RPMI7951 (cell line): ENCODE results near the gene DYRK1A. TPM values are rescaled to one million over a fixed set of nuclear protein-coding genes. Genes with fewer than 3 reads are reported as not detected.
A peak's percentile ranks its signal among the peaks of the same experiment; 100 is the strongest.

Experiments used
- DNase-seq: peaks from one replicate; pipeline ENCODE4 v3.0.0-alpha.2; 2012; ENCODE audit warnings: low read depth
- total RNA-seq: library from RNA; depleted of rRNA; stranded (reverse); fragments of >200 nt; shearing (Covaris generic); gene quantifications from 2 replicates; pipeline ENCODE4 v1.2.3, GENCODE V29; 2014

DYRK1A gene
- total RNA-seq, 1 experiment from 2014 or later: 30.2 TPM

DNA sequence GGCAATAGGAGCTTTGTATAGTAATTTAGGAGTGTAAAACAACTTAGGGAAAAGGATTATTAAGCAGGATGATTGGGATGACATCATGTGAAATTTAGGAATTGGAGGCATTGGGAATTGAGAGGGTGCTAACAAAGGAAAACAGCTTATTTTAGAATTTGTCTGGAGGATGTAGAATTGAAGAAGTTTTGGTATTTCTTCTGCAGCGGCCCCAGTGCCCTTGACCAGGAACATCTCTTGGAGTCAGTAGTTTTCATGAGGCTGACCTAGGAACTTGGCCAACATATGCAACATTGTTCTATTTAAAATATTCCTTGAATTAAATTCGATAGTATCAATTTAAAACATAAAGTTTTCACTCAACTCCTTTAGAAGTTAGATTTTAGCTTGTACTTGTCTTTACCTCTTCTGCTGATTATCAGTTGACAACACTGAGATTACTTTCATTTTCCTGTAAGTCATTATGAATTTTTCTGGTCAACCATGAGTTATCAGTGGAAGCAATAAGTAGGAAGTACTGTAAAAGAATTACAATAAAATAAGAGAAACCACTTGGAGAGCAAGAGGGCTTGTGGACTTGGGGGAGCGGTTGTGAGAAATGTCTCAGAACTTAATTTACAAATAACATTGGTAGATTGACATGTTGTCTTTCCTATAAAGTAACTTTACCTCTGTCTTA lies 52.8 kb downstream of the DYRK1A start:
- no peak for DNase-seq

DNA sequence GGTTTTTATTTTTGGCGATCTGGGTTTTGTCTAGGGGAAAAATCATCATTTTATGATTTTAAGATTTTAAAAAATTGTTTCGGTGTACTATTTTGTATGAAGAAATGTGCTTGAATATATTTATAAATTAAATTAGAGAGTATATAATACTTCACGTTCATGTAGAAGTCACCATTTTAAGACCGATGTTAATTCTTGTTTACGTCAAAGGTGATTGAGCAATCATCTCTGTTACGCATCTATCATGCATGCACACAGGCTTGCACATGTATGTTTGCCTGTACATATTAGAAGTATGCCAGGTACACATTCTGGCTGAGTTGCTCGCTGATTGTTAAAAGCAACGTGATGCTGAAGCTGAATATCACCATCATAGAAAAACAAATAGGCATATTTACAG lies 54.7 kb downstream of the DYRK1A start:
- no peak for DNase-seq

DNA sequence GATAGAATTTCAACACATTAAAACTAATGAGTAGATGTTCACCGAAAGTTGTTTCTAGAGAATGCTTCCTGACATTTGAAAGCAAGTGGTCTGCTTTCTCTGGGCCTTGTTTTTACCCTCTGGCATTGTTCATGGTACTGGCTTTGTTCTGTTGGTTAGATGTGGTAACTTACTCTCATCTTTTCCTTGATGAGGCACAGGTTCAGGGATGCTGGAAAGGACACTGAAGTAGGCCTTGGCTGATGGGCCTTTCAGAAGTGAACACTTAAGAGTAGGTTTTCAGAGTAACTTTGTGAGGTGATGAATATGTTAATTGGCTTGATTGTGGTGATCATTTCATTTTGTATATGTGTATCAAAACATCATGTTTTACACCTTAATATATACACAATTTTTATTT lies 55.8 kb downstream of the DYRK1A start:
- no peak for DNase-seq

DNA sequence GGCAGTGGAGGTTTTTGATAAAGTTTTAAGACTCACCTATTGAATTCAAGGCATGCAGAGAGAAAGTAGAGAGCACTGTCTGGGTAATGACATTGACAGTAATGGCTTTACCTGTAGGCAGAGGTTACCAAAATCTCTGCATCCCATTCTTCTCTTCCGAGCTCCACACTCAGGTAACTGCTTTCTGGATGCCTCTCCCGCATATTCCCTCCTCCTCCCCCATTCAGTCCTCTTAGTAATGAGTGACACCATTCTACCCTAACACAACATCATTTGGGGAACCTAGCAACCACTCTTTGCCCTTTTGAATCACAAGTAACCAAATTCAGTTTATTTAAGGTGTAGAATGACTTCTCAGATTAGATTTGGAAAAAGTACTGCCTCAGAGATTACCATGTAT lies 56.5 kb downstream of the DYRK1A start:
- no peak for DNase-seq

DNA sequence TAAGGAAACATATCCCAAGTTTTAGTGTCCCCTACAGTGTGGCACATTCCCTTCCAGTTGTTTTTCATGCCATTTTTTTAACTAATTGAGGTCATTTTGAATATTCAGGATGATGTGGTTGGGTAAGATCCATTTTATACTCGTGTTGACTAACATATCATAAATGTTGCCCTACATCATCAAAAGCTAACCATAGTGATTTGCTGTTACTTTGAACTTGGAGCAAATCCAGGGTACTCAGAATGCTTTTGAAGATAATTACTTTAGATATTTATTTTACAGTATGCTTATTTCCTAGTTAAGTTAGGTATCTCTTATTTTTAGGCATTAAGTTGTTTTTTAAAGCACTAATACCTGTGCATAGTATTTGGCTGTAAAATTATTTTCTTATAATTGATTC lies 57.8 kb downstream of the DYRK1A start:
- DNase-seq: no peak

DNA sequence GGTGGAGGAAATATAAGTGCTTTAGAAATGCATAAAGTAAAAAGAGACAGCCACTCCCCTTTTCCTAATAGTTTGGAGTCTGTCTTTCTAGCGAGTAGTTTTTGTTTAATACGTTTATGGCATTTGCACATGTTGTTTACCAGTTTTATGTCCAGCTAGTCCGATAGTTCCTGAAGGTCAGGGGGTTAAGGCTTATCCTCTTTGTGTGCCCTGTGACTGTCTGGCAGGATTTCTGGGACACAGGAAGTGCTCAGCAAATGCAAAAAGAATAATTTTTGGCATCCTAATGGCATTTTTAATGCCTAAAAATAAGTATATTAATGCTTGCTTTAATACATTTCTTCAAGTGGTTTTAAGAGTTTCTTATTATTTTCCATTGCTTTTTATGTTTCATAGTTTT lies 58.4 kb downstream of the DYRK1A start:
- DNase-seq: no peak

DNA sequence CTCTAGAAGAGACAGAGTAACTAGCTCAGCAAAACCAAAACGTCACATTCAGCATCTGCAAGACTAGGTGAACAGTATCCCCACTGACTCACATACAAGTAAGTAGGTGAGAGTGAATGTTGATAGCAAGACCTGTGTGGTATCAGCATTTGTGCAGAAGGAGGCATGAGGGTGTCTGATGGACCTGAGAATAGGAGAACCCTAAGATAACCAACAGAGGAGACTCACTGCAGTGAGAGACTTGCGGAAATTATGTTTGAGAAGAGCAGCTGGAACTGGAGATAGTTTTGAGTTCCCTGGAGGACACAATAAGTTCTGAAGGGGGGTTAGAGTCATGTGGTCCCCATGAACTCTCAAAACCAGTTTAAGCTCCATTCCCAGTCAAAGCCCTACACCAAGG lies 59.1 kb downstream of the DYRK1A start:
- DNase-seq: no peak

DNA sequence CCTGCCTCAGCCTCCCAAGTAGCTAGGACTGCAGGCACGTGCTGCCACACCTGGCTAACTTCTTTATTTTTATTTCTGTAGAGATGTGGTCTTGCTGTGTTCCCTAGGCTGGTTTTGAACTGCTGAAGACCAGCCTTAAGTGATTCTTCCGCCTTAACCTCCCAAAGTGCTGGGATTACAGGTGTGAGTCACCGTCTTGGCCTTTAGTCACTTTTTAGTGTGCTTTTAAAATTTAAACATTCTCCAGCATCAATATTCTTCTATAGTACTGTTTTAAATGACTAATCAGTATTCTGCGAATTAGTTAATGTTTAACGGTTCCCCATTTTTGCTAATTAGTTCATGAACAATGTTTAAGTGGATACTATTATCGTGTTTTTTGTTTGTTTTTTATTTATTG lies 60.6 kb downstream of the DYRK1A start:
- no peak for DNase-seq

DNA sequence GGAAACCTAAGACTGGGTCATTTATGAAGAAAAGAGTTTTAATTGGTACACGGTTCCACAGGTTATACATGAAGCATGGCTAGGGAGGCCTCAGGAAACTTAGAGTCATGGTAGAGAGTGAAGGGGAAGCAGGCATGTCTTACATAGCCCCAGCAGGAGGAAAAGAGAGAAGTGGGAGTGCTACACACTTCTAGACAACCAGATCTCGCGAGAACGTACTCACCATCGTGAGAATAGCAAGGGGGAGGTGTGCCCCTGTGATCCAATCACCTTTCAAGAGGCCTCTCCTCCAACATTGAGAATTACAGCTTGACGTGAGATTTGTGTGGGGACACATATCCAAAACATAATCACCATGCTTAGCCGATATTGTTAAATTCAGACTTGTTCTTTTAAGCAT lies 62.8 kb downstream of the DYRK1A start:
- DNase-seq: no peak

DNA sequence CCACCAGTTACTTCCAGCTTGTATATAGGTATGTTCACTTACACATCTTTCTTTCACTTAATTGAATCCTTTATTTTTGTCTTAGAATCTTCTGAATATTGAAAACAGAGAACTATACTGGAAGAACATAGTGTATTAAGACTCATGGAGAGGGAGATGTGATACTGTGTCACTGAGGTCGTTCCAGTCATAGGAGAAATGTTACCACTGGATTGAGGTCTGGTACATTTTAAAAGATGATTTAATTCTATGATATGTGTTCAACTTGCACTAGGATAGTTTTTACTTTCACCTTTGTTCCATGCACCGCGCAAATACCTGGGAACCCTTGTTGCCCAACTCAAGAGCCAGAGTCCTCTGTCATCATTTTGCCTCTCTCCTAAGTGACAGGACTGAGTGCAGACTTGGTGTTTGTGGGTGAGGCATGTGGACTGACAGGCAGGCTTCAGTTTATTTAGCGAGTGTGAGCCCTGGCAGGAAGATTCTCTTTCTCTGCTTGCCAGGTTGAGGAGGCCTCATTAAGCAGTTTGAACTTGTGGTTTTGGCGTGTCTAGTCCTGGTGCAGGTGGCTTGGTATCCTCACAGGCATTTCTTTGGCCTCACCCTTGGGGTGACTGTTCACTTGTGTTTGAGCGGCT lies 63.7 kb downstream of the DYRK1A start:
- DNase-seq: no peak

DNA sequence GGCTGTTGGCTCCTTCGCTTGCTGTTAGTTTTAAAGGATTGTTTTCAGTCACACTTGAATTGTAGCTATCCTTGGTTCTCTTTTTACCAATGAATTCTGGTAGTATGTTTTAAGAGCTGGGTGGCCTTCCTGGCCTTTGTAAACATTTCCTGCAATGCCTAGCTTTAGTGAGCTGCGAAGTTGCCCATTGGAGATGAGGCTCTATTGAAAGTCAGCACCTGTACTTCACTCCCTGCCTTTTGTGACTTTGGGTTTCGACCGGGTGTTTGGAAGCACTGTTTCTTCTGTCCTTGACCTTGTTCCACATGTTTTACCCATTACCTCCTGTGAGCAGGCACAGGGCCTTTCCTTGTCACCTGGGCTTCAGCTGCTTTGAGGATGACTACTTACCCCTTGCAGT lies 64.7 kb downstream of the DYRK1A start:
- DNase-seq: no peak

DNA sequence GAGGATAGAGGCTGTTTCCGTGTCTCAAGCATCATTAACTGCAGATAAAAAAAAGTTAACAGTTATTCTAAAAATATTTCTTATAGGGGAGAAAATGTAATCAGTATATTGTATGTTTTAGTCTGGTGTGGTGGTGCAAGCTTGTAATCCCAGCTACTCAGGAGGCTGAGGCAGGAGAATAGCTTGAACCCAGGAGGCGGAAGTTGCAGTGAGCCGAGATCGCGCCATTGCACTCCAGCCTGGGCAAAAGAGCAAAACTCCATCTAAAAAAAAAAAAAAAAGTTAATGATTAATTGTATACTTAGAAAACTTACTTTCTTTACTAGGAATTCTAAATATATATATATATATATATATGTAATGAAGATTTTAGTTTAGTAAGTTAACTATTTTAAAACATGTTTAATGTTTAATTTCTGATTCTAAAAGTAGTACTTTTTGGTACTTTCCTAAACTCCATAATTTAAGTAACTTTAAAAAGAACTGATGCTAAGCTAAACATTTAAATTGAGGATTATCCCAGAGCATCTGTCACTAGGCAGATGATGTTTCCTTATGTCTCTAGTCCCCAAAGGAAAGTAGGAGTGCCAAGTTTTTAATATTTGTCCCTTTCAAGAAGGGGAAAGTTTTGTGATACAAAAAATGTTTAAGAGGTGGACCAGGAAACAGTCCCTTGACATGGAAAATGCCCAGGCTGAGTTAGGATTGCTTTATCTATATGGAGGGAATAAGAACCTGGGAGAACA lies 66.3 kb downstream of the DYRK1A start:
- DNase-seq: no peak

DNA sequence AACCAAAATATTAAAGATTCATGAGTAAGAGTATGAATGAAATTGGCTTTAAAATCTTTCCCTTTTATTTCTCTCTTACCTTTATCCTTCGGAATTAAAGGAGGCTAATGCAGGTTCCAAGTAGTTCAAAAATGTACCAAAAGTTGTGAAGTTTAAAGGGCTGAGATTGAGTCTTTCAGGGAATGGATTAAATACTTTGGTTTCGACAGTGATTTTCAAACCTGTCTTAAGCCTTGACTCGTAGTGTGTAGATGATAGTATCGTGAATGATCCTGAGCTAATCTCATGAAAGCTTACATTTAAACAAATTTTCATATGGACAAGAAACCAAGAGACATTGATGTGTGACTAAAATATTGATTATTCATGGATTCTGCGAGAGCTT lies 66.9 kb downstream of the DYRK1A start:
- no peak for DNase-seq

DNA sequence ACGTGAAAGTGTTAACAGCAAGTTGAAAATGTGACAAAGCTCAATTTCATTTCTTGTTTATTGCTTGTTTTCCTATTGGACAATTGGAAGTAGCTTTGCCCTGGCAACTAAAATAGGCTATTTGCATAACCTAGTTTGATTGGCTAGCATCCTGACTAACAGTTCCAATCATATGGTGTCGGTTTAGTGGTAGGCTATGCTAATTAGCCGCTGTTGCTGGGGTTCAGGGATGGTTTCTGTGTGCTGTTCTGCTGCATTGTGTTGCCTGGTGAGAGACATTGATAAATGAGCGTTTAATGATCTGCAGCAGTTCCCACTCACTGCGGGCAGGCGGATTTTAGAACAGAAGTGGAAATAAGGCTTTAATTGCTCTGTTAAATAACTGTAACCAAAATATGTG lies 68.5 kb downstream of the DYRK1A start:
- DNase-seq: peak; percentile 88

DNA sequence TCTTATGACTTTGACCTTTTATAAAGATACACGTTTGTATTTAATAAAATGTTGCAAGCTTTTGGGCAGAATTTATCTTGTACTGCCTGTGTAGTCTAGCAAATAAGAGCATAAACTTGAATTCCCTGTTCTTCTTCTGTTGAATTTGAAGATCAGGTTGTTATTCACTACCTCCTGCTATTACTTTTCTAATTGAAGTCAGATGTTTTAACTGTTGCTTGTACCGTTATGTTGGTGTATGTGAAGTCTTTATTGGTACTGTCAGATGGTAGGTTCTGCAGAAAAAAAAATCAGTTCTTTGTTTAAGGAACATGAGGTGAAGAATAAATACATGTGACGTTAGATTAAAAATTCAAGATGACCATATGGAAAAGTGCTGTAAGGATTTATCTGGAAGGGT lies 69.1 kb downstream of the DYRK1A start:
- no peak for DNase-seq

DNA sequence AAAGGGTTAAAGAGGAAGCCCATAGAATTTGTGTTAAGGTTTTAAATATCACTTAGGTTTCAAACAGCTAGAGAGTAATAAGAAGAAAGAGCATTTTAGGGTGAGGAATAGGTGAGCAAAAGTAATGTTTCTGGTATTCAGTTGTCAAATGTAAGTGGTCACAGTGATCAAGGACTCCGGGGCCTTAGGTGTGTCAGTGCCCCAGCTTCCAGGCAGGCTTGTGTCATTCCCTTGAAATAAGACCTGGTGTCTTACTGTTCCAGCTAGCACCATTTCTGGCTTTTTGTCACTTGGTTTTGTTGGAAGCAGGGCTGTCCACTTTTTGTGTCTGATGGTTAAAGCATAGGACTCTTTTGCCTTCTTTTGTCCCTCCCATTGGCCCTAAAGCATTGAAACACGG lies 69.6 kb downstream of the DYRK1A start:
- DNase-seq: no peak

DNA sequence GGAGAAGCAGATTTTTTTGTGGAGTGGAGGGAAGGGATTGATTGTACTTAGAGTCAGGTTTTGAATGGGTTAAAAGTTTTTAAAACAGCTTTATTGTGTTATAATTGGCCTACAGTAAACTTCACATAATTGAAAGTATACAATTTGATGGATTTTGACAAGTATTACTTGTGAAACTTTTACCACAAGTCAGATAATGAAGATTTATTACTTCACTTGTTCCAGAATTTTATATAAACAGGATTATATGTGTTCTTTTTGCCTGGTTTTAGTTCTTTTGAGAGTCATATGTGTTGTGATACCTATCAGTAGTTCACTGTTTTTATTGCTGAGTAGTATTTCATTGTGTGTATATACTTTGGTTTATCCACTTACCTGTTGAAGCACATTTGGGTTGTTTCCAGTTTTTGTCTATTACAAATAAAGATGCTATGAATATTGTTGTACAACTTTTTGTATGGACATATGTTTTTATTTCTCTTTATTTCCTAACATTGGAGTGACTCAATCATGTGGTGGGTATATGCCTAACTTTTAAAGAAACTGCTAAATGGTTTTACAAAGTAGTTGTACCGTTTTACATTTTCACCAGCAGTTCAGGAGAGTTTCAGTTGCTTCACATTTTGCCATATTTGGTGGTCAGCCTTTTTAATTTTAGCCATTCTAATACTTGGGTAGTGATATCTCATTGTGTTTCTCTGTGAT lies 71.0 kb downstream of the DYRK1A start:
- no peak for DNase-seq

DNA sequence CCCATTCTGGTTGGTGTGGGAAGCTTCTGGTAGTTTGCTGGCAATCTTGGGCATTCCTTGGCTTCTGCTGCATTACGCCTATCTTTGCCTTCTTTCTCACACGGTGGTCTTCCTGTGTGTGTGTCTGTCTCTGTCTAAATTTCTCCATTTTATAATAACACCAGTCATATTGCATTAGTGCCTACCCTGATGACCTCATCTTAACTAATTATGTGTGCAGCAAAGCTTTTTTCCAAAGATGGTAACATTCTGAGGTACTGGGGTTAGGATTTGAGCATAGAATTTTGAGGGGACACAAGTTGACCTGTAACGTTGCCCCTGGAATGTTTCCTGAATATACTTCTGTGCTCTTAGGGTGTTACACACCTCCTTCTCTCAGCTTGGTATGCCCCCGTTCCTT lies 77.1 kb downstream of the DYRK1A start:
- DNase-seq: no peak

DNA sequence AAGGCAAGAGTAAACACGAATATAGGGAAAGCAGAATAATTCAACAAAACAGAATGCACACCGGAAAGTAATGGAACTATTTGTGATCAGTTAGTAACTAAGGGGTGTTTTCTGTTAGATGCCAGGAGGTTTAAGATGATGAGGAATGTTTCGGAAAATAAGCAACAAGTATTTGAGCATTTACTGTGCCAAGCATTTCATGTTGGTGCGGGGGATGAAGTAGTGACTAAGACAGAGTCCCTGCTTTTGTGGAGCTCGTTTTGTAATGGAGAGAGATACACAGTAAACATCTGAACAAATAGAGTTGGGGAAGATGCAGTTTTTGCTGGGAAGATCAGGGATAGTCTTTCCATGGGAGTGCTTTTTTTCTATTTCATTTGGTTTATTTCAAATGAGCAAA lies 78.7 kb downstream of the DYRK1A start:
- DNase-seq: no peak

DNA sequence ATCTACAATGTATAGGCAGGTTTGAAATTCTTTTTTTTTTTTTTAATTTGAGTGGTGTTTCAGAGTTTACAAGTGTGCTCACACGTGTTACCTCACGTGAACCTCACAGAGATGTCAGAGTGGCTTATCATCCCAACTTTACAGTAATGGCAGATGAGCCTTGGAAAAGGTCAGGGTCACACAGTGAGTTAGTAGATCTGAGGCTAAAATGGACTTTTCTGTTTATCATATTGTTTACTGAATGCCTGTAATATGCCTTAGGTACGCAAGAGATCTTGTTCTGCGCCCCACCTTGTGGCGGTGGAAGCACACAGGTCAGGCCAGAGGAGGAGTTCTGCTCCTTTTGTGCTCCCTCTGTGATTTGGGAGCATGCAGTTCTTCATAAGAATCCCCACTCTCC lies 80.0 kb downstream of the DYRK1A start:
- DNase-seq: no peak

DNA sequence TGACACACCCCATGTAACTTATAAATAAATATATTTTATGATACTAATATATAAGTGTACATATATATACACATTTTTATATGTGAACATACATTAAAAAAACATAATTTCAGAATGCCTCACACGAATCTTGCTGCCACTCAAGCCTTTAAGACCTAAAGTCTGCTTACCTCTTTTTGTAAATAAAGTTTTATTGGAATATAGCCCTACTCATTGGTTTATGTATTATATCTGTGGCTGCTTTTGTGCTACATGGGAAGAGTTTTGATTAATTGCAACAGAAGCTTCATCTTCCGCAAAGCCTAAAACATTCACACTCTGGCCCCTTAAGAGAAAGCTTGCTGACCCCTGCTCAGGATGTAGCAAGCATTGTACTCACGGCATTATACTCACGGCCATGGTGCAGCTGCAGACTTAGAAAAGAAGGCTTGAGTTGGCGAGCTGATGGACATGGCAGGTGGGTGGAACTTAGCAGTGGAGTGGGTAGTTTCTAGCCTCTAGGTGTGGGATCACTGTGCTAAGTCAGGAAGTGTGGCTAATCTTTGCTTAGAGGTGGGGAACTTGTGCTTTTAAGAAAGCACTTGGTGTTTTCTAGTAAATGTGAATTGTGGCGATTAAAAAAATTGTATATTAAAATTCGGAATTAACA lies 80.8 kb downstream of the DYRK1A start:
- DNase-seq: no peak

DNA sequence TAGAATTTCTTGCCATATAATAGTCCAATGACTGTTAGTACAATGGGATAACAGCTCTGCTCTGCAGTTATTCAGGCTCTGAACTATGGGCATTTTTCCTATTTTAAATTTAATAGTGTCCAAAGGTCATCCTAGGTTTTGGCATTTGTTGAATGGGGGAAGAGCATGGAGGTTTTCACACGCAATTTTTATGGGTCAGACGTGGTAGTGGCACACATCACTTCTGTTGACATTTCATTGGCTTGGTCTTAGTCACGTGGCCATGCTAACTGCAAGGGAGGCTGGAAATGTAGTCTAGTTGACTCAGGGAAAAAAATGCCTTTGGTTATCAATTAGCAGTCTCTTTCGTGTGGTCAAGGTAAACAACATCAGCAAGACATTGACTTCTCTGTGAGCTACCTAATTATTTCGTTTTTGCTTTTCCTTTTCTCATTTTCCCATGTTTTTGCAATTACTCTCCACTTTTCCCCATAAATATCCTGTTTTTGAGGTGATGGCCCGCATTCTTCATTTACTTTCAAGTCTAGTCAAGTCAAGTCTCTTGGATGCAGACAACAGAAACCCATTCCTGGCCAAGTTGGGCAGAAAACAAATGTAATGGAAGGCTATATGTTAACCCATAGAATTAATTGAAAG lies 82.8 kb downstream of the DYRK1A start:
- DNase-seq: no peak
